HepG2 (cell line): Measurements from ENCODE around the gene PCP4L1. TPM values are rescaled to one million over a fixed set of nuclear protein-coding genes. Genes with fewer than 3 reads are reported as not detected.
A peak's percentile ranks its signal among the peaks of the same experiment; 100 is the strongest.

ENCODE experiments used
- ARNTL ChIP-seq: sonication (generic); formaldehyde crosslinking; IDR thresholded peaks from 2 replicates; pipeline ENCODE4 v1.4.0; 2020; ENCODE audit warnings: mild to moderate bottlenecking, missing genetic modification reagents
- BRF2 ChIP-seq: sonication (generic); formaldehyde crosslinking; IDR thresholded peaks from 2 replicates; pipeline ENCODE4 v1.8.1; 2022; ENCODE audit warnings: mild to moderate bottlenecking, missing genetic modification reagents
- DNMT3B ChIP-seq: conservative IDR thresholded peaks from 2 replicates; pipeline ENCODE4 v1.6.1; 2016; ENCODE audit warnings: missing biosample characterization, control low read depth
- FOXA1 ChIP-seq, 2 experiments: fragments of 450-650 bp in 1 of 2; sonication (generic) in 1 of 2; formaldehyde crosslinking in 1 of 2; IDR thresholded peaks; 2 replicates each; pipeline versions ENCODE4 v1.4.0 to v1.6.1; 2016 to 2020; ENCODE audit warnings: missing genetic modification reagents in 1 of 2
- GTF3A ChIP-seq: sonication (generic); formaldehyde crosslinking; conservative IDR thresholded peaks from 2 replicates; pipeline ENCODE4 v1.4.0; 2020; ENCODE audit warnings: mild to moderate bottlenecking, missing genetic modification reagents
- HCFC1 ChIP-seq: fragments of 150-350 bp; IDR thresholded peaks from 2 replicates; pipeline ENCODE4 v1.6.1; 2014; ENCODE audit warnings: low read depth, low read length
- JDP2 ChIP-seq: sonication (generic); formaldehyde crosslinking; IDR thresholded peaks from 2 replicates; pipeline ENCODE4 v1.8.1; 2022; ENCODE audit warnings: missing genetic modification reagents, borderline replicate concordance
- KAT2B ChIP-seq: fragments of 150-350 bp; IDR thresholded peaks from 2 replicates; pipeline ENCODE4 v1.6.1; 2014; ENCODE audit warnings: low read depth, low read length, borderline replicate concordance
- KDM6A ChIP-seq: IDR thresholded peaks from 2 replicates; pipeline ENCODE4 v1.6.1; 2016; ENCODE audit warnings: low read depth
- NCOA2 ChIP-seq: sonication (generic); formaldehyde crosslinking; IDR thresholded peaks from 2 replicates; pipeline ENCODE4 v1.8.0; 2022; ENCODE audit warnings: inconsistent platforms
- POLR2AphosphoS2 ChIP-seq: IDR thresholded peaks from 2 replicates; pipeline ENCODE4 v1.6.1; 2011; ENCODE audit warnings: low read depth, low read length, improper control_type of control experiment
- PPARG ChIP-seq: conservative IDR thresholded peaks from 2 replicates; pipeline ENCODE4 v1.6.1; 2016; ENCODE audit warnings: missing biosample characterization, missing genetic modification reagents
- RFXAP ChIP-seq: sonication (generic); formaldehyde crosslinking; IDR thresholded peaks from 2 replicates; pipeline ENCODE4 v1.4.0; 2020; ENCODE audit warnings: missing genetic modification reagents, borderline replicate concordance
- RNF2 ChIP-seq: fragments of 450-650 bp; conservative IDR thresholded peaks from 2 replicates; pipeline ENCODE4 v1.6.1; 2016; ENCODE audit warnings: low read depth
- SALL2 ChIP-seq: sonication (generic); formaldehyde crosslinking; IDR thresholded peaks from 2 replicates; pipeline ENCODE4 v1.8.1; 2023; ENCODE audit warnings: mild to moderate bottlenecking, missing genetic modification reagents, inconsistent platforms
- TFDP2 ChIP-seq: sonication (generic); formaldehyde crosslinking; IDR thresholded peaks from 2 replicates; pipeline ENCODE4 v1.4.0; 2020; ENCODE audit warnings: missing genetic modification reagents
- YY1 ChIP-seq: IDR thresholded peaks from 2 replicates; pipeline ENCODE4 v1.6.1; 2011; ENCODE audit warnings: low read length, low read depth, moderate library complexity, mild to moderate bottlenecking; ENCODE audit not compliant: insufficient read depth, insufficient replicate concordance
- ZNF142 ChIP-seq: sonication (generic); formaldehyde crosslinking; IDR thresholded peaks from 2 replicates; pipeline ENCODE4 v1.4.0; 2020; ENCODE audit warnings: missing genetic modification reagents
- ZNF383 ChIP-seq: sonication (generic); formaldehyde crosslinking; IDR thresholded peaks from 2 replicates; pipeline ENCODE4 v1.4.0; 2020; ENCODE audit warnings: missing genetic modification reagents, mild to moderate bottlenecking, borderline replicate concordance
- ZNF652 ChIP-seq: IDR thresholded peaks from 2 replicates; pipeline ENCODE4 v1.6.1; 2016; ENCODE audit warnings: low read depth, borderline replicate concordance
- polyA plus RNA-seq, 8 experiments: library from polyadenylated mRNA; depleted of rRNA in 3 of 8; stranded (reverse) in 7 of 8; unstranded in 1 of 8; fragments of >200 nt; fragmentation: Illumina TruSeq in 4 of 8; extraction: Trizol in 4 of 8; gene quantifications; 2 replicates each; pipeline versions ENCODE4 v1.2.1 to v1.2.3, GENCODE V29; 2011 to 2016; ENCODE audit warnings: low read depth in 4 of 8, missing spikeins in 1 of 8, mixed read lengths in 1 of 8; ENCODE audit not compliant: insufficient read depth in 1 of 8
- total RNA-seq, 5 experiments: library from RNA; depleted of rRNA; stranded (reverse); fragments of >200 nt; fragmentation: Illumina TruSeq; extraction: Trizol; gene quantifications; 2 replicates each; pipeline ENCODE4 v1.2.3, GENCODE V29; 2016; ENCODE audit warnings: low read depth in 1 of 5
- TF ChIP-seq, protein P1 (sequence below): sonication (generic); formaldehyde crosslinking; IDR thresholded peaks from 2 replicates; pipeline ENCODE4 v1.8.0; 2022; ENCODE audit warnings: missing genetic modification reagents, mild to moderate bottlenecking, borderline replicate concordance
- TF ChIP-seq, protein P2 (sequence below): IDR thresholded peaks from 2 replicates; pipeline ENCODE4 v1.6.1; 2016; ENCODE audit warnings: low read depth, borderline replicate concordance

Gene PCP4L1
- total and polyA plus RNA-seq, 2 of the 13 experiments (the other 11 are each of a cell fraction or from before 2014, with no cell fraction given): 0.28 TPM; not detected in 1

DNA sequence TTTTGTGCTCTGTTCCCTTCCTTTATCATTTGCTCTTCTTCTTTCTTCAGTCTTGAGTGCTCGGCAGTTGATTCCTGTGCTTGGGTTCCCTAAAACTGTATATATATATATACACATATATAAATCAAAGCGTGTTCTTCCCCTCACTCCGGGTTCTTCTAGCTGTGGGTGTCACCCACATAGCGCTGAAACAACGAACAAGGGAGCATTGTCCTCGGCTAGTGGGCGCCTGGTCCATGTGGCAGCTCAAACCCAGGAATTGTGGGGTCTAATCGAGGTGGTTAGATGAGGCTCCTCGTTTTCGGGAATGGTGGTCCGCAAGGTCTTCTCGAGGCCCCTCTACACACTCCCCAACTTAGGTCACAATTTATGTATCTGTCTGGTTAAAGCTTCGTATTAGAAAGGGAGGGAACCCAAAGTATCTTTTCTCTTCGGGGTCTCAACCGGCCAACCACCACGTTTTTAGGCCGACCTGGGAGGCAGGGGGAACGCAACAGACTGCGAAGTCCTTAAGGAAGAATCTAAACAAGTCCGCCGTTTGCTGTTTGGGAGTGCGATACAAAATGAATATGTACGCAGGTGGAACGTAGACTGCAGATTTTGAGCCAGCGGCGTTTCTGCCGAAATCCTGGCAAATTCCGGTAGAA, 55.1 kb downstream of the PCP4L1 start (continued):
- TF ChIP-seq RNF2 (0 out of 2 replicates have a peak, but pooled peaks have one; percentile 34), FOXA1 (IDR thresholded peaks at IDR 0.05) (no peak), FOXA1 (CRISPR knock-in tag; IDR thresholded peaks at IDR 0.05) (no peak), BRF2 (CRISPR knock-in tag) (peak; percentile 90), TFDP2 (CRISPR knock-in tag) (no peak; the same call in 1 of the 2 replicates), JDP2 (CRISPR knock-in tag) (no peak), POLR2AphosphoS2 (no peak), GTF3A (no peak), ZNF652 (no peak), NCOA2 (CRISPR knock-in tag) (no peak), KAT2B (no peak), YY1 (no peak), ZNF383 (CRISPR knock-in tag) (no peak), PPARG (CRISPR knock-in tag) (no peak), DNMT3B (no peak), KDM6A (CRISPR knock-in tag) (no peak), RFXAP (CRISPR knock-in tag) (no peak), SALL2 (no peak), ARNTL (CRISPR knock-in tag) (no peak), HCFC1 (no peak), ZNF142 (CRISPR knock-in tag) (no peak)
- TF ChIP-seq, protein P1, sequence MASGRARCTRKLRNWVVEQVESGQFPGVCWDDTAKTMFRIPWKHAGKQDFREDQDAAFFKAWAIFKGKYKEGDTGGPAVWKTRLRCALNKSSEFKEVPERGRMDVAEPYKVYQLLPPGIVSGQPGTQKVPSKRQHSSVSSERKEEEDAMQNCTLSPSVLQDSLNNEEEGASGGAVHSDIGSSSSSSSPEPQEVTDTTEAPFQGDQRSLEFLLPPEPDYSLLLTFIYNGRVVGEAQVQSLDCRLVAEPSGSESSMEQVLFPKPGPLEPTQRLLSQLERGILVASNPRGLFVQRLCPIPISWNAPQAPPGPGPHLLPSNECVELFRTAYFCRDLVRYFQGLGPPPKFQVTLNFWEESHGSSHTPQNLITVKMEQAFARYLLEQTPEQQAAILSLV (CRISPR knock-in tag): no peak; the same call in 1 of the 2 replicates
- TF ChIP-seq, protein P2, sequence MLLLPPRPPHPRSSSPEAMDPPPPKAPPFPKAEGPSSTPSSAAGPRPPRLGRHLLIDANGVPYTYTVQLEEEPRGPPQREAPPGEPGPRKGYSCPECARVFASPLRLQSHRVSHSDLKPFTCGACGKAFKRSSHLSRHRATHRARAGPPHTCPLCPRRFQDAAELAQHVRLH (CRISPR knock-in tag): no peak
